Karpas-422 (cell line): ENCODE results near the gene PCDHA10. TPM values are rescaled to one million over a fixed set of nuclear protein-coding genes. Genes with fewer than 3 reads are reported as not detected.

Experiments
- DNase-seq: peaks from one replicate; pipeline ENCODE4 v3.0.0-alpha.2; 2015
- H2AFZ ChIP-seq: fragments of 200-600 bp; sonication (generic); 2 replicates; pipeline ENCODE4 v1.6.1; 2014; ENCODE audit warnings: antibody characterized with exemption, low read length, mixed read lengths
- H3K27ac ChIP-seq: fragments of 200-600 bp; sonication (generic); 2 replicates; pipeline ENCODE4 v1.5.1; 2014; ENCODE audit warnings: mild to moderate bottlenecking, low read length, moderate library complexity
- H3K27me3 ChIP-seq: fragments of 200-600 bp; sonication (generic); 2 replicates; pipeline ENCODE4 v1.6.1; 2014; ENCODE audit warnings: low read length, mixed read lengths
- H3K36me3 ChIP-seq: fragments of 200-600 bp; sonication (generic); 2 replicates; pipeline ENCODE4 v1.6.1; 2014; ENCODE audit warnings: low read length, mixed read lengths; ENCODE audit not compliant: insufficient read depth
- H3K4me1 ChIP-seq: fragments of 200-600 bp; sonication (generic); 2 replicates; pipeline ENCODE4 v1.6.1; 2014; ENCODE audit warnings: mild to moderate bottlenecking, low read length, mixed read lengths
- H3K4me2 ChIP-seq: fragments of 200-600 bp; sonication (generic); 2 replicates; pipeline ENCODE4 v1.6.1; 2014; ENCODE audit warnings: low read length, low read depth, mild to moderate bottlenecking; ENCODE audit not compliant: poor library complexity, severe bottlenecking
- H3K4me3 ChIP-seq: fragments of 200-600 bp; sonication (generic); 2 replicates; pipeline ENCODE4 v1.5.1; 2014; ENCODE audit warnings: mild to moderate bottlenecking, antibody characterized with exemption, low read length, mixed read lengths
- H3K79me2 ChIP-seq: fragments of 200-600 bp; sonication (generic); 2 replicates; pipeline ENCODE4 v1.6.1; 2014; ENCODE audit warnings: mild to moderate bottlenecking, low read length, mixed read lengths
- H3K9ac ChIP-seq: fragments of 200-600 bp; sonication (generic); 2 replicates; pipeline ENCODE4 v1.6.0; 2014; ENCODE audit warnings: low read length
- H3K9me2 ChIP-seq: fragments of 200-600 bp; sonication (generic), shearing (Covaris generic); replicated peaks from 2 replicates; pipeline ENCODE4 v1.6.0; 2014; ENCODE audit warnings: mild to moderate bottlenecking, low read length, moderate library complexity; ENCODE audit not compliant: insufficient read depth
- H3K9me3 ChIP-seq: fragments of 300-700, 200-600 bp; sonication (generic); 2 replicates; pipeline ENCODE4 v1.6.1; 2014; ENCODE audit warnings: low read length, mixed read lengths
- H4K20me1 ChIP-seq: fragments of 200-600 bp; sonication (generic); 2 replicates; pipeline ENCODE4 v1.6.1; 2014; ENCODE audit warnings: mild to moderate bottlenecking, antibody characterized with exemption, low read length, low read depth; ENCODE audit not compliant: insufficient read depth
- total RNA-seq: library from RNA; depleted of rRNA; stranded (reverse); fragments of >200 nt; shearing (Covaris generic); gene quantifications from 2 replicates; pipeline ENCODE4 v1.2.3, GENCODE V29; 2014; ENCODE audit warnings: low replicate concordance; rRNA removed

The PCDHA10 gene
- total RNA-seq, 1 experiment from 2014 or later = not detected

DNA sequence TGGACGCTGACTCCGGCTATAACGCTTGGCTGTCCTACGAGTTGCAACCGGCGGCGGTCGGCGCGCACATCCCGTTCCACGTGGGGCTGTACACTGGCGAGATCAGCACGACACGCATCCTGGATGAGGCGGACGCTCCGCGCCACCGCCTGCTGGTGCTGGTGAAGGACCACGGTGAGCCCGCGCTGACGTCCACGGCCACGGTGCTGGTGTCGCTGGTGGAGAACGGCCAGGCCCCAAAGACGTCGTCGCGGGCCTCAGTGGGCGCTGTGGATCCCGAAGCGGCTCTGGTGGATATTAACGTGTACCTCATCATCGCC lies 21.5 kb downstream of the PCDHA10 start:
- H3K27ac ChIP-seq = no peak overlapping the region
- no peak for DNase-seq
- no peaks in the 10 kb centered on the region for H3K79me2 ChIP-seq
- no peaks in the 10 kb centered on the region for H4K20me1 ChIP-seq
- H3K4me3 ChIP-seq = no peak overlapping the region
- no peaks in the 10 kb centered on the region for H3K36me3 ChIP-seq
- H3K27me3 ChIP-seq = no peaks in the 10 kb centered on the region
- no peak overlapping the region for H2AFZ ChIP-seq
- no peak overlapping the region for H3K4me2 ChIP-seq
- H3K4me1 ChIP-seq = no peaks in the 10 kb centered on the region
- H3K9me3 ChIP-seq = no peaks in the 10 kb centered on the region
- H3K9me2 ChIP-seq = 0 out of 2 replicates have a peak, but pooled peaks cover 3% of the 10 kb centered on the region
- H3K9ac ChIP-seq = no peak overlapping the region

DNA sequence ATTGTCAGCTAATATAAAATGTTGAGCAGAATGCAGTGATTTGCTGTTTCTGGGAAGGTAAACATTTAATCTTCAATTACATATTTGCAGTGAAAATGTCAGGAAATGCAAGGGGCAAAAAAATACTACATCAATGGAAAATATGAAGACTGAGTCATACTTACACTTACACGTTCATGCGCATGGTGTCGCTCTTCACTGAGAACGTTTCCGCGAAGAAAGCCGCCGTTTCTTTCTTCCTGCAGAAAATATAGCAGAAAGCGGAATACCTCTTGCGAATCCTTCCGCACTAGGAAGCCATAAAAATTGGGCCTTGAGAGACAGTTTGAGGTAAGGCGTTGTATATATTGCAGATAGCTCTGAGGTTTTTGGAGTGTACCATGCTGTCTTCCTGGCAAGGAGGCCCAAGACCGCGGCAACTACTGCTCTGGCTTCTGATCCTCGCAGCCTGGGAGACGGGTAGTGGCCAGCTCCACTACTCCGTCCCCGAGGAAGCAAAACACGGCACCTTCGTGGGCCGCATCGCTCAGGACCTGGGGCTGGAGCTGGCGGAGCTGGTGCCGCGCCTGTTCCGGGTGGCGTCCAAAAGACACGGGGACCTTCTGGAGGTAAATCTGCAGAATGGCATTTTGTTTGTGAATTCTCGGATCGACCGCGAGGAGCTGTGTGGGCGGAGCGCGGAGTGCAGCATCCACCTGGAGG lies 26.3 kb downstream of the PCDHA10 start, which contains the start of gene PCDHA13:
PCDHA13 (plus strand) TSS at position 236 of the 702 bp plus-strand sequence; CDS start at position 381, 145 bp downstream.
- H3K4me2 ChIP-seq = no peak within 1 kb of the TSS
- no peaks in the 10 kb centered on the region for H3K4me1 ChIP-seq
- H3K9me3 ChIP-seq = no peaks in the 10 kb centered on the region
- no peaks in the 10 kb centered on the region for H3K9me2 ChIP-seq
- no peak within 1 kb of the TSS for H2AFZ ChIP-seq
- no peak for DNase-seq
- no peak within 1 kb of the TSS for H3K9ac ChIP-seq
- H3K36me3 ChIP-seq = no peaks in the 10 kb centered on the region
- no peaks in the 10 kb centered on the region for H3K79me2 ChIP-seq
- no peak within 1 kb of the TSS for H3K4me3 ChIP-seq
- no peak within 1 kb of the TSS for H3K27ac ChIP-seq
- H3K27me3 ChIP-seq = no peaks in the 10 kb centered on the region
- H4K20me1 ChIP-seq = no peaks in the 10 kb centered on the region

DNA sequence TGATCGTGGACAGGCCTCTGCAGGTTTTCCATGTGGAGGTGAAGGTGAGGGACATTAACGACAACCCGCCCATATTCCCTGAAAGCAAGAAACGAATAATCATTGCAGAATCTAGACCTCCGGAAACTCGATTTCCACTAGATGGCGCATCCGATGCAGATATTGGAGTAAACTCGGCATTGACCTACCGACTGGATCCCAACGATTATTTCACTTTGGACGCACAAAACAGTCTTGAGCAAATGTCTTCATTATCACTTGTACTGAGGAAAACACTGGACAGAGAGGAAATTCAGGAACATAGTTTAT lies 26.8 kb downstream of the PCDHA10 start:
- H3K9me2 ChIP-seq = no peaks in the 10 kb centered on the region
- no peaks in the 10 kb centered on the region for H3K27me3 ChIP-seq
- no peak overlapping the region for H3K9ac ChIP-seq
- H2AFZ ChIP-seq = no peak overlapping the region
- DNase-seq = no peak
- H3K4me1 ChIP-seq = no peaks in the 10 kb centered on the region
- H3K27ac ChIP-seq = no peak overlapping the region
- H3K4me3 ChIP-seq = no peak overlapping the region
- H3K4me2 ChIP-seq = no peak overlapping the region
- no peaks in the 10 kb centered on the region for H3K9me3 ChIP-seq
- H4K20me1 ChIP-seq = no peaks in the 10 kb centered on the region
- H3K36me3 ChIP-seq = no peaks in the 10 kb centered on the region
- H3K79me2 ChIP-seq = no peaks in the 10 kb centered on the region

DNA sequence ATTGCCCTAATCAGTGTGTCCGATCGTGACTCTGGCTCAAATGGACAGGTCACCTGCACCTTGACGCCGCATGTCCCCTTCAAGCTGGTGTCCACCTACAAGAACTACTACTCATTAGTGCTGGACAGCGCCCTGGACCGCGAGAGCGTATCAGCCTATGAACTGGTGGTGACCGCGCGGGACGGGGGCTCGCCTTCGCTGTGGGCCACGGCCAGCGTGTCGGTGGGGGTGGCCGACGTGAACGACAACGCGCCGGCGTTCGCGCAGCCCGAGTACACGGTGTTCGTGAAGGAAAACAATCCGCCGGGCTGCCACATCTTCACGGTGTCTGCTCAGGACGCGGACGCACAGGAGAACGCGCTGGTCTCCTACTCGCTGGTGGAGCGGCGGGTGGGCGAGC lies 27.7 kb downstream of the PCDHA10 start:
- Histone ChIP-seq H3K4me3 (no peak overlapping the region), H2AFZ (no peak overlapping the region), H3K9me2 (no peaks in the 10 kb centered on the region), H3K9me3 (no peaks in the 10 kb centered on the region), H3K9ac (no peak overlapping the region), H3K27me3 (no peaks in the 10 kb centered on the region), H3K4me2 (no peak overlapping the region), H3K36me3 (no peaks in the 10 kb centered on the region), H3K4me1 (no peaks in the 10 kb centered on the region), H3K79me2 (no peaks in the 10 kb centered on the region), H4K20me1 (no peaks in the 10 kb centered on the region), H3K27ac (no peak overlapping the region)
- no peak for DNase-seq

DNA sequence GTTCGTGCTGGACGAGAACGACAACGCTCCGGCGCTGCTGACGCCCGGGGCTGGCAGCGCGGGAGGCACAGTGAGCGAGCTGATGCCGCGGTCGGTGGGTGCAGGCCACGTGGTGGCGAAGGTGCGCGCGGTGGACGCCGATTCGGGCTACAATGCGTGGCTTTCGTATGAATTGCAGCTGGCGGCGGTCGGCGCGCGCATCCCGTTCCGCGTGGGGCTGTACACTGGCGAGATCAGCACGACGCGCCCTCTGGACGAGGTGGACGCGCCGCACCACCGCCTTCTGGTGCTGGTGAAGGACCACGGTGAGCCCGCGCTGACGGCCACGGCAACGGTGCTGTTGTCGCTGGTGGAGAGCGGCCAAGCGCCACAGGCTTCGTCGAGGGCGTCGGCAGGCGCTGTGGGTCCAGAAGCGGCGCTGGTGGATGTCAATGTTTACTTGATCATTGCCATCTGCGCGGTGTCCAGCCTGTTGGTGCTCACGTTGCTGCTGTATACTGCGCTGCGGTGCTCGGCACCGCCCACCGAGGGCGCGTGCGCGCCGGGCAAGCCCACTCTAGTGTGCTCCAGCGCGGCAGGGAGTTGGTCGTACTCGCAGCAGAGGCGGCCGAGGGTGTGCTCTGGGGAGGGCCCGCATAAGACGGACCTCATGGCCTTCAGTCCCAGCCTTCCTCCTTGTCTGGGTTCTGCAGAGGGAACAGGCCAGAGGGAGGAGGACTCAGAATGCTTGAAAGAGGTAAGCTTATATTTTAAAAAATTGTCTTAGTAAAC lies 28.4 kb downstream of the PCDHA10 start:
- Histone ChIP-seq H3K27ac (no peak overlapping the region), H3K4me2 (no peak overlapping the region), H3K36me3 (no peaks in the 10 kb centered on the region), H3K9me2 (no peaks in the 10 kb centered on the region), H3K27me3 (no peaks in the 10 kb centered on the region), H3K4me1 (no peaks in the 10 kb centered on the region), H4K20me1 (no peaks in the 10 kb centered on the region), H3K79me2 (no peaks in the 10 kb centered on the region), H3K4me3 (no peak overlapping the region), H3K9me3 (no peaks in the 10 kb centered on the region), H3K9ac (no peak overlapping the region), H2AFZ (no peak overlapping the region)
- no peak for DNase-seq

DNA sequence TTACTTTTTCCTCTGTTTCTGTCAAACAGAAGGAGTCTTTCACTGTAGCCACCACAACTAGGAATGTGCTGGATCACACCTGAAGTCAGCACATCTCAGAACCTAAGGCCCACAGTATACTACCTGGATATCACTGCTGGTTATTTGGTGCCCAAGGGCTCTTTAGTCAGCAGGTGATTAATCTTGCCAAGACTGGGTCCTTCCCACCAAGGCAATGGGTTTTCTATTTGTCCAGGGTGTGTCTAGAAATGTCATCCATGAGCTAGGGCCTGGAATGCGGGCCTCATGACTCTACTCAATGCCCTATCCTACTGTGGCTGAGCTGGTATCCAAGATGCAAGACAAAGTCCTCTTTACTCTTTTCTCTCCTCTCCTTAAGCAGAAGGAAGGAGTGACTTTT lies 60.6 kb downstream of the PCDHA10 start:
- Histone ChIP-seq H3K4me3 (no peak overlapping the region), H3K4me2 (no peak overlapping the region), H3K4me1 (no peaks in the 10 kb centered on the region), H3K9me3 (no peaks in the 10 kb centered on the region), H3K36me3 (no peaks in the 10 kb centered on the region), H3K79me2 (no peaks in the 10 kb centered on the region), H3K9ac (no peak overlapping the region), H4K20me1 (no peaks in the 10 kb centered on the region), H3K9me2 (0 out of 2 replicates have a peak, but pooled peaks cover 3% of the 10 kb centered on the region), H2AFZ (no peak overlapping the region), H3K27ac (no peak overlapping the region), H3K27me3 (no peaks in the 10 kb centered on the region)
- no peak for DNase-seq

Other genes with a start within 250 kb of the PCDHA10 start
- not detected in 2 replicates for gene CD14, start 222.7 kb upstream of the PCDHA10 start, total RNA-seq
- gene TMCO6, start 216.4 kb upstream of the PCDHA10 start, total RNA-seq = 23.8 and 29.9 TPM in 2 replicates
- gene NDUFA2, start 208.3 kb upstream of the PCDHA10 start, total RNA-seq = 126 and 131 TPM in 2 replicates
- gene IK, start 208.1 kb upstream of the PCDHA10 start, total RNA-seq = 101 and 106 TPM in 2 replicates
- gene WDR55, start 191.0 kb upstream of the PCDHA10 start, total RNA-seq = 15.9 and 21.5 TPM in 2 replicates
- 0.71 and 2.0 TPM in 2 replicates for gene DND1, start 182.3 kb upstream of the PCDHA10 start, total RNA-seq
- gene HARS1, start 164.5 kb upstream of the PCDHA10 start, total RNA-seq = 29.9 and 61.0 TPM in 2 replicates
- gene HARS2, start 164.4 kb upstream of the PCDHA10 start, total RNA-seq = 18.1 and 18.3 TPM in 2 replicates
- 18.1 and 20.6 TPM in 2 replicates for gene ZMAT2, start 155.4 kb upstream of the PCDHA10 start, total RNA-seq
- not detected in 2 replicates for gene PCDHA1, start 69.8 kb upstream of the PCDHA10 start, total RNA-seq
- not detected in 2 replicates for gene PCDHA2, start 61.0 kb upstream of the PCDHA10 start, total RNA-seq
- not detected in 2 replicates for gene PCDHA3, start 54.8 kb upstream of the PCDHA10 start, total RNA-seq
- gene PCDHA4, start 48.8 kb upstream of the PCDHA10 start, total RNA-seq = not detected in 2 replicates
- not detected in 2 replicates for gene PCDHA5, start 34.3 kb upstream of the PCDHA10 start, total RNA-seq
- gene PCDHA6, start 27.9 kb upstream of the PCDHA10 start, total RNA-seq = not detected in 2 replicates
- gene PCDHA7, start 21.6 kb upstream of the PCDHA10 start, total RNA-seq = not detected in 2 replicates
- gene PCDHA8, start 14.7 kb upstream of the PCDHA10 start, total RNA-seq = not detected in 2 replicates
- not detected in 2 replicates for gene PCDHA9, start 7.5 kb upstream of the PCDHA10 start, total RNA-seq
- gene PCDHA11, start 13.1 kb downstream of the PCDHA10 start, total RNA-seq = not detected in 2 replicates
- not detected in 2 replicates for gene PCDHA12, start 19.4 kb downstream of the PCDHA10 start, total RNA-seq
- gene PCDHA13, start 26.2 kb downstream of the PCDHA10 start, total RNA-seq = not detected in 2 replicates
- gene PCDHAC1, start 70.4 kb downstream of the PCDHA10 start, total RNA-seq = not detected in 2 replicates
- not detected in 2 replicates for gene PCDHAC2, start 110.6 kb downstream of the PCDHA10 start, total RNA-seq
- gene PCDHB1, start 195.5 kb downstream of the PCDHA10 start, total RNA-seq = not detected in 2 replicates
- not detected in 2 replicates for gene PCDHB2, start 238.7 kb downstream of the PCDHA10 start, total RNA-seq
- gene PCDHB3, start 244.6 kb downstream of the PCDHA10 start, total RNA-seq = not detected in 2 replicates